Effector memory CD8-positive, alpha-beta T cell (primary cell): ENCODE measurements around the gene USH1C.

Experiments
- ATAC-seq: fragments of 150-1000 bp; cut with Tn5 transposase; replicated peaks from 2 replicates; pipeline ENCODE4 v1.10.0; 2021; ENCODE audit warnings: mild to moderate bottlenecking, moderate library complexity
- DNase-seq, 3 experiments: peaks; one replicate each; pipeline ENCODE4 v3.0.0; 2021
- H3K27ac Mint-ChIP-seq, 2 donors: one replicate each; pipeline ENCODE4 v1.8.0; 2022; ENCODE audit warnings: mild to moderate bottlenecking in 2 of 2, mixed read lengths in 2 of 2, moderate library complexity in 2 of 2
- H3K27me3 Mint-ChIP-seq, 2 donors: one replicate each; pipeline ENCODE4 v1.8.0; 2022; ENCODE audit warnings: mixed read lengths in 2 of 2
- H3K36me3 Mint-ChIP-seq: one replicate; pipeline ENCODE4 v1.8.0; 2022; ENCODE audit warnings: mild to moderate bottlenecking, moderate library complexity, mixed read lengths; ENCODE audit not compliant: insufficient read depth
- H3K4me1 Mint-ChIP-seq, 2 donors: one replicate each; pipeline ENCODE4 v1.8.0; 2022; ENCODE audit warnings: low read depth in 2 of 2, mixed read lengths in 2 of 2
- H3K4me3 Mint-ChIP-seq, 2 donors: one replicate each; pipeline ENCODE4 v1.8.0; 2022; ENCODE audit warnings: mild to moderate bottlenecking in 2 of 2, mixed read lengths in 2 of 2, moderate library complexity in 2 of 2
- H3K9me3 Mint-ChIP-seq, 2 donors: one replicate each; pipeline ENCODE4 v1.8.0; 2022; ENCODE audit warnings: mixed read lengths in 2 of 2

The USH1C gene

GRCh38 chr11:17575431-17576425 is 31.5 kb upstream of the USH1C start:
- H3K27me3 Mint-ChIP-seq = peaks cover 16 to 74% of the 10 kb centered on the region in 2 donors
- peaks cover 0 to 5% of the 10 kb centered on the region in 2 donors for H3K4me1 Mint-ChIP-seq
- ATAC-seq = no peak
- DNase-seq = no peak
- H3K27ac Mint-ChIP-seq = no peak overlapping the region
- H3K4me3 Mint-ChIP-seq = no peak overlapping the region
- H3K9me3 Mint-ChIP-seq = no peaks in the 10 kb centered on the region
- H3K36me3 Mint-ChIP-seq = no peaks in the 10 kb centered on the region

- no peak overlapping the region for H3K27ac Mint-ChIP-seq
- peaks cover 16 to 65% of the 10 kb centered on the region in 2 donors for H3K27me3 Mint-ChIP-seq
- no peaks in the 10 kb centered on the region for H3K9me3 Mint-ChIP-seq
Measured at GRCh38 chr11:17574141-17575091, 30.2 kb upstream of the USH1C start.

GRCh38 chr11:17573526-17573925 is 29.3 kb upstream of the USH1C start:
- no peak for DNase-seq

More at GRCh38 chr11:17574141-17575091, 30.2 kb upstream of the USH1C start:
- no peaks in the 10 kb centered on the region for H3K36me3 Mint-ChIP-seq
- DNase-seq (no peak), ATAC-seq (no peak)
- no peak overlapping the region for H3K4me3 Mint-ChIP-seq
- H3K4me1 Mint-ChIP-seq = peaks cover 0 to 5% of the 10 kb centered on the region in 2 donors

GRCh38 chr11:17572791-17573460 is 28.7 kb upstream of the USH1C start:
- Mint-ChIP-seq H3K36me3 (no peaks in the 10 kb centered on the region), H3K9me3 (no peaks in the 10 kb centered on the region), H3K27ac (no peak overlapping the region), H3K27me3 (peaks cover 11 to 56% of the 10 kb centered on the region in 2 donors), H3K4me1 (peaks cover 0 to 5% of the 10 kb centered on the region in 2 donors), H3K4me3 (no peak overlapping the region)
- no peak for ATAC-seq
- no peak for DNase-seq

More at GRCh38 chr11:17573526-17573925, 29.3 kb upstream of the USH1C start:
- H3K9me3 Mint-ChIP-seq = no peaks in the 10 kb centered on the region
- H3K4me1 Mint-ChIP-seq = peaks cover 0 to 5% of the 10 kb centered on the region in 2 donors
- H3K27ac Mint-ChIP-seq = no peak overlapping the region
- H3K27me3 Mint-ChIP-seq = peaks cover 16 to 62% of the 10 kb centered on the region in 2 donors
- no peak for ATAC-seq
- no peak overlapping the region for H3K4me3 Mint-ChIP-seq
- H3K36me3 Mint-ChIP-seq = no peaks in the 10 kb centered on the region

- H3K9me3 Mint-ChIP-seq = no peaks in the 10 kb centered on the region
- H3K4me1 Mint-ChIP-seq = peaks cover 0 to 5% of the 10 kb centered on the region in 2 donors
- peaks cover 5 to 50% of the 10 kb centered on the region in 2 donors for H3K27me3 Mint-ChIP-seq
- ATAC-seq (no peak), DNase-seq (no peak)
- no peak overlapping the region for H3K27ac Mint-ChIP-seq
- H3K36me3 Mint-ChIP-seq = no peaks in the 10 kb centered on the region
- H3K4me3 Mint-ChIP-seq = no peak overlapping the region
Measured at GRCh38 chr11:17572359-17572690, 28.1 kb upstream of the USH1C start.

GRCh38 chr11:17571431-17572358 is 27.5 kb upstream of the USH1C start:
- Mint-ChIP-seq H3K27me3 (peaks cover 0 to 43% of the 10 kb centered on the region in 2 donors), H3K4me3 (no peak overlapping the region)
- ATAC-seq = no peak

GRCh38 chr11:17570034-17570433 is 25.8 kb upstream of the USH1C start:
- H3K27me3 Mint-ChIP-seq = peaks cover 0 to 37% of the 10 kb centered on the region in 2 donors
- no peak overlapping the region for H3K4me3 Mint-ChIP-seq
- no peak overlapping the region for H3K27ac Mint-ChIP-seq
- H3K4me1 Mint-ChIP-seq = peaks cover 0 to 5% of the 10 kb centered on the region in 2 donors
- no peaks in the 10 kb centered on the region for H3K36me3 Mint-ChIP-seq
- DNase-seq = no peak
- ATAC-seq = no peak
- H3K9me3 Mint-ChIP-seq = no peaks in the 10 kb centered on the region

More at GRCh38 chr11:17571431-17572358, 27.5 kb upstream of the USH1C start:
- H3K4me1 Mint-ChIP-seq = peaks cover 0 to 5% of the 10 kb centered on the region in 2 donors
- no peak for DNase-seq
- no peaks in the 10 kb centered on the region for H3K9me3 Mint-ChIP-seq
- no peak overlapping the region for H3K27ac Mint-ChIP-seq
- no peaks in the 10 kb centered on the region for H3K36me3 Mint-ChIP-seq

GRCh38 chr11:17568944-17569343 is 24.7 kb upstream of the USH1C start:
- Mint-ChIP-seq H3K27ac (no peak overlapping the region), H3K4me3 (no peak overlapping the region), H3K9me3 (no peaks in the 10 kb centered on the region), H3K4me1 (peaks cover 0 to 5% of the 10 kb centered on the region in 2 donors), H3K27me3 (peaks cover 0 to 27% of the 10 kb centered on the region in 2 donors), H3K36me3 (no peaks in the 10 kb centered on the region)
- ATAC-seq = no peak
- DNase-seq = no peak

- H3K27ac Mint-ChIP-seq = no peak overlapping the region
Measured at GRCh38 chr11:17564687-17565042, 20.4 kb upstream of the USH1C start.

GRCh38 chr11:17563961-17564686 is 19.9 kb upstream of the USH1C start:
- no peaks in the 10 kb centered on the region for H3K9me3 Mint-ChIP-seq
- H3K36me3 Mint-ChIP-seq = no peaks in the 10 kb centered on the region
- H3K4me1 Mint-ChIP-seq = no peaks in the 10 kb centered on the region
- DNase-seq = no peak
- no peak for ATAC-seq
- H3K27me3 Mint-ChIP-seq = peaks cover 0 to 14% of the 10 kb centered on the region in 2 donors
- no peak overlapping the region for H3K4me3 Mint-ChIP-seq
- H3K27ac Mint-ChIP-seq = no peak overlapping the region

More at GRCh38 chr11:17564687-17565042, 20.4 kb upstream of the USH1C start:
- Mint-ChIP-seq H3K27me3 (peaks cover 0 to 12% of the 10 kb centered on the region in 2 donors), H3K4me3 (no peak overlapping the region), H3K9me3 (no peaks in the 10 kb centered on the region), H3K36me3 (no peaks in the 10 kb centered on the region), H3K4me1 (no peaks in the 10 kb centered on the region)
- ATAC-seq (no peak), DNase-seq (no peak)

- Mint-ChIP-seq H3K27me3 (peaks cover 6 to 20% of the 10 kb centered on the region in 2 donors), H3K36me3 (no peaks in the 10 kb centered on the region), H3K4me1 (no peaks in the 10 kb centered on the region), H3K4me3 (no peak overlapping the region), H3K9me3 (no peaks in the 10 kb centered on the region), H3K27ac (no peak overlapping the region)
- ATAC-seq (no peak), DNase-seq (no peak)
Measured at GRCh38 chr11:17563231-17563646, 19.0 kb upstream of the USH1C start.

- Mint-ChIP-seq H3K27ac (no peak overlapping the region), H3K9me3 (no peaks in the 10 kb centered on the region), H3K27me3 (peaks cover 9 to 37% of the 10 kb centered on the region in 2 donors), H3K4me1 (no peaks in the 10 kb centered on the region), H3K4me3 (no peak overlapping the region), H3K36me3 (no peaks in the 10 kb centered on the region)
- DNase-seq (no peak), ATAC-seq (no peak)
Measured at GRCh38 chr11:17561526-17561925, 17.3 kb upstream of the USH1C start.
